ENCODE measurements around the gene PHPT1.
"Not testable (repeated sequence)": the region's sequence is repeated elsewhere in the genome, so short reads cannot be mapped to it uniquely, and the experiment has no call there.

The PHPT1 gene

DNA sequence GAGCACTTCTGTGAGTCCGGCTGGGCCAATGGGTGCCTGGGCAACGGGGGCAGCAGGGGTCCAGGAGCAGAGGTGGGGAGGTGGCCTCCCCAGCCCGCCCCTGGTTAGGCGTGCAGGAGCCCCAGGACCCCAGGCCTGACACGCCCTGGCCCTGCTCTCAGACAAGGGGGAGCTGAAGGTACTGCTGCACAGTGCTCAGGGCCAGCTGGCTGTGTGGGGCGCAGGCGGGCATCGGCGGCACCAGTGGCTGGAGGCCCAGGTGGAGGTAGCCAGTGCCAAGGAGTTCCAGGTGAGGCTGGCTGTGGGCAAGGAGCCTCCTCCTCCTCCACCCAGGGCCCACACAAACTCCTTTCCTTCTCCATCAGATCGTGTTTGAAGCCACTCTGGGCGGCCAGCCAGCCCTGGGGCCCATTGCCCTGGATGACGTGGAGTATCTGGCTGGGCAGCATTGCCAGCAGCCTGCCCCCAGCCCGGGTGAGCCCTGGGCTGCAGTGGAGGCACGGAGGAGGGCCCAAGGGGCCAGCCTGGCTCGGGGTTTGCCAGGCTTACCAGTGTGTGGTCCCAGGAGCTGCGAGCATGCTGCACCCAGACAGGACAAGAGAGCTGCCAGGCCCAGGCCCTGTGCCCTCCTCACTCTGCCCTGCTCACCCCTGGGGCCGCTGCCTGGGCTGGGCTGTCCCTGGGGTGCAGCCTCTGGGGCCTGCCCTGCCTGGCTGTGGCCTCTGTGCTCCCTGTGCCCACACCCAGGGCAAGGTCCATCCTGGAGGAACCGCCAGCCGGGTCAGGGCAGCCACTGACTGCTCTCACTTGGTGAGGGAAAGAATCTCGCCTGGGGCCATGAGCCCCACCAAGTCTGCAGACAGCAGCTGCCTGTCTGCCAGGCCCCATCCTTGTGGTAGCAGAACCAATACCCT, 9.9 kb downstream of the PHPT1 start:
- FAIRE-seq, result no peak

GRCh38 chr9:136860529-136860928, 11.3 kb downstream of the PHPT1 start:
- DNase-seq (ENCODE audit: low spot score) (no peak), FAIRE-seq (no peak)

More for the DNA sequence above, 9.9 kb downstream of the PHPT1 start:
- DNase-seq (ENCODE audit: low spot score), result peak; percentile 42

- no peak for DNase-seq (ENCODE audit: low spot score)
- no peak for FAIRE-seq
Measured at GRCh38 chr9:136860933-136861873, 12.0 kb downstream of the PHPT1 start.

DNA sequence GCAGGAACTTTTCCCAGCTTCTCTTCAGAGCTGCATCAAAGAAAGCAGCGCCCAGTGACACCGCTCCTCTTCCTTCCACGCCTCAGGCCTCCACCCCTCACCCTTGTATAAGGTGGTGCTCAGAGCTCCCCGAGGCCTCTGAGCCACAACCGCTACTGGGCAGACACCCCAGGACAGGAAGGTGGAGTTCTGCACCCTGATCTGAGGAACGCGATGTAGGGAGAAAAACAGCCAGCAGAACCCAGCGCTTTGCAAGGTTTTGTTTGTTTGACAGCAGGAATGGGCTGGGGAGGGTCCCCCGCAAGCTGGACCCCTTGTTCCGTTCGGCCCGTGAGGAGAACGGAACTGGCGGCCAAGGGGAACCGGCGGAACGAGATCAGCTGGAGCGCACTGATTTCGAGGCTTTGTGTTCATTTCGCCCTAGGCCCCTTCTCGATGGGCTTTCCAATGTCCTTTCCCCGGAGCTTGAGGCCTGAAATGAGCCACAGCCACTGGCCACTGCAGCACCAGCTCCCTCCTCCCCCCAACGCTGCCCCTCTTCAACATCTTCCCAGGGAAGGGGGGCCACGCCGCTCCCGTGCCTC, 12.8 kb downstream of the PHPT1 start:
- no peak for DNase-seq (ENCODE audit: low spot score)
- no peak for FAIRE-seq

DNA sequence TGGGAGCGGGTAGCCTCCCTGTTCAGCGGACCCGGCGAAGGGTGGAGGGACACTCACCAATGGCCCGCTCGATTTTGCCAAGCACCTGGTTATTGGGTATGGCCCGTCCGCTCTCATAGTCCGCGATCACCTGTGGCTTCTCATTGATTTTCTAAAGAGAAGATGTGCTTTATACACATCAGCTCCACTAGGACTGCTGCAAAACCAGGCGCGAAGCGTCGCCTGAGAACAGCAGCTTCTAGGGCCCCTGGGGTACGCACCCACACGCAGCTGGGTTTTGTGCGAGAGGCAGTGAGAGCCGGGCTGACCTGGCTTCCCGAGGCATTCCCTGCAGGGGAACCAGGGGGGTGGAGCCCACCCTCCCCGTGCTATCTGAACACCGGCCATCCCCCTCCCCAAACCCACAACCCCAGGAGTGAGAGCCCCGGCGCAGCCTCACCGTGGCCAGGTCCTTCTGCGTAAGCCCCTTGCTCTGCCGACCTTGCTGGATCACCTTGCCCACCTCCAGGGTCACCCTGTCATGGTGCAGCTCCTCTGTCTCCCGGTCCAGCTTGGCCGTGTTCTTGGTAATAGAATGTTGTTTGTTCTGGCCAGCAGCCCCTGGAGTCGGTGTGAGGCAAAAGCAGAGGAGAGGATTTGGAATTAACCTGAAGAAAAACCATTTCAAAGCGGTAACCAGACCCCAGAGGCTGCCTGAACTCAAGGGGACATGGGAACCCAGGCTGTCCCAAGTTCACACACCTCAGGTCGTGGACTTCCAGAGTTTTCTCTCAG, 13.8 kb downstream of the PHPT1 start:
- FAIRE-seq (no peak), DNase-seq (ENCODE audit: low spot score) (no peak)

DNA sequence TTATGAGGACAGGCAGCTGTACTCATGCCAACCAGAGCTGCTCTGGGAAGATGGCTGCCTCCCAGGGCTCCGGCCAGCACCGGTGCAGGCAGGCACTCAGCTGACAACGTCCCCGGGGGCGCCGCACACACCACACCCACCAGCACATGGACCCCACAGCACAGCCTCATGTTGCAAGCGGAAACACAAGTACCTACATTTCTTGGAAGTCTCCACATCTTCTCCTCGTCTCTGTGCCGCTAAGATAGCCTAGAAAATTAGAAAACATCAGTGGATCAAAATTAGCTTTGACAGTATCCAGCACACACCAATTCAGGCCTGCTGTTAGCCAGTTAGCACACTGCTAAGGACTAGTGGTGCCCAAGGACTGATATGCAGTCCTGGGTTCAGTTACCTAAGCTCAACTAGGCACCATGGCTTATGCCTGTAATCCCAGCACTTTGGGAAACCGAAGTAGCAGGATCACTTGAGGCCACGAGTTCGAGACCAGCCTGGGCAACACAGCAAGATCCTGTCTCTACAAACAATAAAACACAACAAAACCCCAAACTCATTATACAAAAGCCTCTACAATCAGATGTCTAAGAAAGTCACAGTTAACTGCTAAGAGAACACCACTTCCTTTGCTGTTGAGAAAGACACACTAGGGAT, 14.5 kb downstream of the PHPT1 start:
- DNase-seq (ENCODE audit: low spot score), result no peak
- no peak for FAIRE-seq

- DNase-seq (ENCODE audit: low spot score) (no peak), FAIRE-seq (no peak)
Measured at GRCh38 chr9:136865041-136865767, 16.0 kb downstream of the PHPT1 start.

GRCh38 chr9:136865768-136866103, 16.5 kb downstream of the PHPT1 start:
- DNase-seq (ENCODE audit: low spot score) (no peak), FAIRE-seq (no peak)

DNA sequence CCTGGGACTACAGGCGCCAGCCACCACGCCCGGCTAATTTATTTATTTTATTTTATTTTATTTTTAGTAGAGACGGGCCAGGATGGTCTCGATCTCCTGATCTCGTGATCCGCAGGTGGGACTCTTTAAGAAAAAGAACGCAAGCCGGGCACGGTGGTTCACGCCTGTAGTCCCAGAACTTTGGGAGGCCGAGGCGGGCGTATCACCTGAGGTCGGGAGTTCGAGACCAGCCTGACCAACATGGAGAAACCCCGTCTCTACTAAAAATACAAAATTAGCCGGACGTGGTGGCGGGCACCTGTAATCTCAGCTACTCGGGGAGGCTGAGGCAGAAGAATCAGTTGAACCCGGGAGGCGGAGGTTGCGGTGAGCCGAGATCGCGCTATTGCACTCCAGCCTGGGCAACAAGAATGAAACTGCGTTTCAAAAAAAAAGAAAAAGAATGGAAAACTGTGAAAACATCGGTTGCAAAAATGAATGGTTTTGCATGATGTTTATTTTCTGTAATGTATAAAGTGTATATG, 17.8 kb downstream of the PHPT1 start:
- not testable (repeated sequence) for DNase-seq (ENCODE audit: low spot score); FAIRE-seq

DNA sequence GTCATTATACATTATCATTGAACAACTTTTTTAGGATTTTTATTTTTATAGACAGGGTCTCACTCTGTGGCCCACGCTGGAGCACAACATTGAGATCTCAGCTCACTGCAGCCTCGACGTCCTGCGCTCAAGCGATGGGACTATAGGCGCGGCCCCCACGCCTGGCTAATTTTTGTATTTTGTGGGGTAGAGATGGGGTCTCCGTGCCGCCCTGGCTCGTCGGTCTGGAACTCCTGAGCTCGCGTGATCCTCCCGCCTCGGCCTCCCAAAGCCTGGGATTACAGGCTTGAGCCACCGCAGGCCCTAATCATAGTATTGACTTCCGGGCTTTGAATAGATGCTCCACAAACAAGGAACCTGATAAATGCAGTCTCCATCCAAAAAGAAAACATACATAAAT, 18.3 kb downstream of the PHPT1 start:
- FAIRE-seq (no peak), DNase-seq (ENCODE audit: low spot score) (no peak)

DNA sequence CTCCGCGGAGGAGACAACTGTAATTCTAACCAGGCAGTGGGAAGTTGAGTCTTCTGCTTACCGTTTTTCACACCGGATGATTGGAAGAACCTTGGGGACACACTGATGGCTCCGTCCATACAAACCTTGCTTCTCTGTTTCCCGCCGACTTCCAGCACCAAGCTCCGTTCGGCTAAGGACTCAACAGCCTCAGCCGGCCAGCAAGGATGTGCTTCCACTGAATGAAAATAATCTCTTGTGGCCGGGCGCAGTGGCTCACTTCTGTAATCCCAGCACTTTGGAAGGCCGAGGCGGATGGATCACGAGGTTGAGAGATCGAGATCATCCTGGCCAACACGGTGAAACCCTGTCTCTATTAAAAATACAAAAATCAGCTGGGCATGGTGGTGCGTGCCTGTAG, 18.7 kb downstream of the PHPT1 start:
- no peak for DNase-seq (ENCODE audit: low spot score)
- no peak for FAIRE-seq

DNA sequence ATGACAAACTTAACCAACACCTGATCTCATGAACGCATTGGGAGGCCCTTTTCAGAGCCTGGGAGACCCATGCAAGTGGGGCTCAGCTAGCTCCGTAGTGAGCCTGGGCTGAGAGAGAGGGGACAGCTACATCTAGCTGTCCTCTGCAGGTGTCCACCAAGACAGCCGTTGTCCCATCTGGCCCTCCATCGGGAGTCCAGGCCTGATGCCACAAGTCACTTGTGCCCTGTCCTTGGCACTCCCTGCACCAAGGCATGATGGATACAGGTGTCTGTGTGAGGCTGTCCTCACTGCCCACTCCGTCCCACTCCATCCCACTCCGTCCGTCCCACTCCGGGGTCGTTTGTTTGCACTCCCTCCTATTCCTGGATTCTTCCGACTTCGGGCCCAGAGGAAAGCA, 19.4 kb downstream of the PHPT1 start:
- DNase-seq (ENCODE audit: low spot score) (no peak), FAIRE-seq (no peak)

- not testable (repeated sequence) for DNase-seq (ENCODE audit: low spot score); FAIRE-seq
Measured at GRCh38 chr9:136869611-136870010, 20.4 kb downstream of the PHPT1 start.

DNA sequence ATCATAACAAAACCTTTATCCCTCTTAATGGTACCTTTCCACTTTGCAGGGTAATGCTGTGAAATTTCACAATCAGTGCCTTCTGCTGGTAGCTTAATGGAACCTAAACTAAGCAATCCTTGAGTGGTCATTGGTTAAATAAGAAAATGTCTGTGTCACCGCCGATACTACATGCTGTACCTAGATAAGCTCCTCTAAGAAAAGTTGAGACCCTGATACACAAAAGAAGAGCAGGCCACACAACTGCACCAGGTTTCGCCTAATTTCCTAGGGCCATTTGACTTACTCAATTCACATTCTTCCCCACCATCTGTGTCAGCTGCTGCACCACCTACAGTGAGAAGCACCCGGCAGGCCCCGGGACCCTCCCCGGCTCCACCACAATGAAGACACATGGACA, 25.9 kb downstream of the PHPT1 start:
- FAIRE-seq, result no peak
- no peak for DNase-seq (ENCODE audit: low spot score)

DNA sequence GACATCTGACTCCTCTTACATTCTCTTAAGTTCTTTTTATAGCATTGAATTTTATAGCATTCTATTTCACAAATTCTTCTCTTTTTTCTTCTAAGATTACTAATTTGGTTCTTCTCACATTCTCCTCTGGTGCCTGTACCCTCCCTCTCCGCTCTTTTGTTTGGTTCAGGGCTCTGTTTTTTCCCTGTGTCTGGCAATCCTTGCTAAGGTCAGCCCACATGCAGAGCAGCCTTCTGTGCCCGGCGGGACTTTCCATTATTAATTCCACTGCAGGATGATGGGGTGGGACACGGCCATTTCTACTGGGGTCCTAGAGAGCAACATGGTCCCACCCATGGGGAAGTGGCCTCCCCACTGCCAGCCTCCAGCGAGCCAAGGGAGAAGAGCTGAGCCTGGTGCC, 27.3 kb downstream of the PHPT1 start:
- no peak for FAIRE-seq
- no peak for DNase-seq (ENCODE audit: low spot score)

DNA sequence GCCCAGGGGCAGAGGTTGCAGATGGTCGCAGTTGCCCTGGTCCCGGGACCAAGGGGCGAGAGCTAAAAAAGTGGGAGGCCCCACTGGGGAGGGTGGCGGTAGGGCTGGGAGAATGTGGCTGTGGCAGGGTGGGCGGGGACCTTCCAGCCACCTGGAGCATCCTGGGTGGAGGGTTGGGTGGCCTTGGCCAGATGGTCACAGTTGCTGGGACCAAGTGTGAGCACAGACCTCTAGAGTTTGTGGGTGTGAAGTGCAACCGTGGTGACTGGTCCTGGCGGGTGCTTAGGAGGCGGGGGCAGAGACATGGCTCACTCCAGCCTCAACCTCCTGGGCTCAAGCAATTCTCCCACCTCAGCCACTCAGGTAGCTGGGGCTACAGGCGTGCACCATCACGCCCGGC, 31.4 kb downstream of the PHPT1 start:
- FAIRE-seq (no peak), DNase-seq (ENCODE audit: low spot score) (no peak)

GRCh38 chr9:136881691-136882108, 32.5 kb downstream of the PHPT1 start:
- FAIRE-seq (no peak), DNase-seq (ENCODE audit: low spot score) (peak; percentile 32)

GRCh38 chr9:136882109-136882946, 33.1 kb downstream of the PHPT1 start:
- DNase-seq (ENCODE audit: low spot score) (peak; percentile 91), FAIRE-seq (peak; percentile 88)

GRCh38 chr9:136882947-136883283, 33.7 kb downstream of the PHPT1 start:
- not testable (repeated sequence) for DNase-seq (ENCODE audit: low spot score); FAIRE-seq
